ENCODE measurements around the gene BEST1.
"Not testable (repeated sequence)": the region's sequence is repeated elsewhere in the genome, so short reads cannot be mapped to it uniquely, and the experiment has no call there.

The BEST1 gene

DNA sequence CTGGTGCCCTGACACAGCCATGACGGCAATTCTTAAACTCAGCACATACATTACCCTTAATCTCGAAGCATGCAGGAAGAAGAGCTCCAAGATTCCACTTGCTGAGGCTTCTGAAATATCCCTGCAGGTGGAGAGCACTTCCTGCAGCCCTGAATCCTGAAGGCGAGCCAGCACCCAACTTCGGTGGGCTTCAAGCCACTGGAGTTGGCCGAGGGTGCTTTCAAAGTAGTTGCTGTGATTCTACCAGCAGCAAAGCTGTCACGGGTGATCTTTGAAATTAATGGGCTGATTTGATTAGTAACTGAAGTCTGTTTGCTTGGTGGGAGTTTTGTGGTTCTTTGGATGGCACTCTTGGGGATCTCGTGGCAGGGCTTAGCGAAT lies 26.3 kb downstream of the BEST1 start:
- DNase-seq (ENCODE audit: low read depth in 2 of 2), result no peak

- no peak for DNase-seq (ENCODE audit: low read depth in 2 of 2)
Measured at GRCh38 chr11:61976813-61977475, 26.8 kb downstream of the BEST1 start.

DNA sequence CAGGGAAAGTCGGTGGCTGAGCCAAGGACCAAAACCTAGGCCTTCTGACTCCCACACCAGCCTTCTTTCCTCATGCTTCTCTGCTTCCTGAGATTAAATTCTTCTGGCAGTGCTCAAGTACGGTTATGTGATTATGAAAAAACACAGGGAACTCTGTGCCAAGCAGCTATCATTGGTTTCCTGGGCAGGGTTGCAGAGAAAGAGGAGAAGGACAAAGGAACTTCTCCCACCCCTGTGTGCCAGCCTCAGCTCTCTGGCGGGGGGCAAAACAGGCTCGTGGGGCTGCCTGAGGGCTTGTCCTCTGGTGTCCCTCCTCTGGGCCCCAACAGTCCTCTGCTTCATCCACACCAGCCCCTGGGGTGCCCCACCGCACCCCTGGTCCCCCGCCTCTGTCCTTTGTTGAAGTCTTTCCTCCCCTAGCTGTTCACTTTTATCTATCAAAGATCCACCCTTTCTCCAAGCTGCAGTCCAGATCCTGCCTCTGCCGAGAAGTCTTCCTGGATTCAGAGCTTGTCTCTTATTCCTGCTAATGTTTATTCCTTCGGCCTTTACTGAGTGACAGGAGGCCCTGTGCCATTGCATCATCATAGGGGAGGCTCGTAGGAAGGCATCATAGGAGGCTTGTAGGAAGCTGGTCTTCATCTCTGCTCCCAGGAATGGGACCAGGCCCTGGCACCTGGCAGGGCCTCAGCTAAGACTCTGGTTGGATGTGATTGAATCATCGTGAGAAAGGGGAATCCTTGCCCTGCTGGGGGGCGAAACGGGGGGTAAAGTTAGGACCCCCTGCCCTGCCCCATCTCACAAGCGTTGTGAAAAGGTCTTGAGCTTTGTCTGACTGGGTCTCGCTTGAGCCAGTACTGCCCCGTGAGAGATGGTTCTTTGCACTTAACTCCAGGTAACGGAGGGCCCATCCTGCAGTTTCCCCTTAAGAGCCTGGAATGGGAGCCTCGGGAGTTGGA lies 28.8 kb downstream of the BEST1 start:
- DNase-seq (ENCODE audit: low read depth in 2 of 2), result no peak

DNA sequence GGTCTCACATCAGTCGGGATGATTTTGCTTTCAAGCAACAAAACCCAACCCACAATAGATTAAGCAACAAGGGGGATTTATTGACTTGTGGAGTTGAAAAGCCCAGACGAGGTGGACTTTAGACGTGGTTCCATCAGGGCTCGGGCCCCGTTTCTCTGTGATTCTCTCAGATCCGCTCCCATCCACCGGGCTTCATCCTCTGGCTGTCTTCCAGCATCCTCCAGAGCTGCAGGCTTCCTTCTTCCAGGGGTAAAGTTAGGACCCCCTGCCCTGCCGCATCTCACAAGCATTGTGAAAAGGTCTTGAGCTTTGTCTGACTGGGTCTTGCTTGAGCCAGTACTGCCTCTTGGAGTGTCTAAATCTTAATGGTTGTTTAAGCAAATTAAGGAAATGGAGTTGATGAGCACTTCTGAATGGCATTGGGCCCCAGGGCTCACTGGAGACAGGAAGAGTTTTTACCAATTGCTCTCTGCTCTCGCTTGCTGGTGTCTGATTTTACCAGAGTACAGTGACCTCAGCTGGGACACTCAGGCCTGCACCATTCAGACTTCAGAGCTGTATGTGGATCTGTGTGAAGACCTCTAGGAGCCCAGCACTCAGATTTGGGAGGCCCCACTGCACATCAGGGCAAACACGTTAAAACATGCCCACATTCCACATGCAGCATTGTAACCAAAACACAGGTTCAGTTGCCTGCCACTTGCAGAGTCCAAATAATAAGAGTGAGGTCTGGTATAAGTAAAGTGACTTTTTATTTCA lies 30.8 kb downstream of the BEST1 start:
- DNase-seq (ENCODE audit: low read depth in 2 of 2), result no peak

GRCh38 chr11:61983419-61983818 lies 33.3 kb downstream of the BEST1 start:
- no peak for DNase-seq (ENCODE audit: low read depth in 2 of 2)

- no peak for DNase-seq (ENCODE audit: low read depth in 2 of 2)
Measured at GRCh38 chr11:61985869-61986268, 35.7 kb downstream of the BEST1 start.

GRCh38 chr11:61994981-61995380 lies 44.8 kb downstream of the BEST1 start:
- DNase-seq (ENCODE audit: low read depth in 2 of 2), result no peak

DNA sequence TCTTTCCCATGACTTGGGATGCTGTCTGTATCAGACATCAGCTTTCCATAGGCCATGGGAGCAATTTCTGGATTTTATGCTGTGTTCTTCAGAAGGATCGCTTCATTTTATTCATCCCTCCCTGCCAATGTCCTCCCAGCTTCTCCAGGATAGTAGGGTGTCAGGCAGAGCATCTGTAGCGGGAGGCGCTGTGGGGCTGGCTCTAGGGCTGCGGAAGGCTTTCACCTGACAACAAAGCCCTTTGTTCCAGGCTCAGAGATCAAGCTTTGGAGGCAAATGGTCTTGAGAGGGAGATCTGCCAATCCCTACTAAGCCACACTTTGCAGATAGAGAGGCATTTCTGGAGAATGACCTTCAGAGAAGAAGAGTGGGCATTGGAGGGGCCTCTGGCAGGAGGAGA lies 46.8 kb downstream of the BEST1 start:
- DNase-seq (ENCODE audit: low read depth in 2 of 2), result no peak

DNA sequence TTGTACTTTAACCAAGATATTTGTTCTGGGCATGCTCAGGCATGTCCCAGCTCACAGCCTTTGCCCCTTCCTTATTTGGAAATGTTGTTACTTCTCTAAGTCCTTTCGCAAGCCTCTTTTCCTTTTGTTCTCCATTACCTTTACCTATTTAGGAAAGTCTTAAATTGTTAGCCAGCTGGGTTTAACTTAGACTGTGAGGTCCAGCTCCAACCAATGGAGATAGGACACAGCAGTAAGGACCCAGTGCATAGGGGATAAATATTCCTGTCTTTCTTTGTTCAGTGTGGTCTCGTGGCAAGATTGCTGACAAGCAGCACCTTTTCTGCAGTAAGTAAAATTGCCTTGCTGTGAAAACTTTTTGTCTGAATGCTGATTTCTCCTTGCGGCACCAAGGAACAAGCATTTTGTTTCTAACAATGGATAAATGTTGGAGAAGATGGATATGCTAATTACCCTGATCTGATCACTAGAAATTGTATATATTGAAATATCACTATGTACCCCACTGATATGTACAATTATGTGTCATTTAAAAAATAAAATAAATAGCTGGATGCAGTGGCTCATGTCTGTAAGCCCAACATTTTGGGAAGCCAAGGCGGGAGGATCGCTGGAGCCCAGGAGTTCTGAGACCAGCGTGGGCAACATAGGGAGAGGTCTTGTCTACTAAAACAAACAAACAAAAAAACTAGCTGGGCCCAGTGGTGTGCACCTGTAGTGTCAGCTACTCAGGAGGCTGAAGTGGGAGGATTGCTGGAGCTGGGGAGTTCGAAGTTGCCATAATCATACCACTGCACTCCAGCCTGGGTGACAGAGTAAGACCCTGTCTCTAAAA lies 49.2 kb downstream of the BEST1 start:
- DNase-seq (ENCODE audit: low read depth in 2 of 2), result no peak

DNA sequence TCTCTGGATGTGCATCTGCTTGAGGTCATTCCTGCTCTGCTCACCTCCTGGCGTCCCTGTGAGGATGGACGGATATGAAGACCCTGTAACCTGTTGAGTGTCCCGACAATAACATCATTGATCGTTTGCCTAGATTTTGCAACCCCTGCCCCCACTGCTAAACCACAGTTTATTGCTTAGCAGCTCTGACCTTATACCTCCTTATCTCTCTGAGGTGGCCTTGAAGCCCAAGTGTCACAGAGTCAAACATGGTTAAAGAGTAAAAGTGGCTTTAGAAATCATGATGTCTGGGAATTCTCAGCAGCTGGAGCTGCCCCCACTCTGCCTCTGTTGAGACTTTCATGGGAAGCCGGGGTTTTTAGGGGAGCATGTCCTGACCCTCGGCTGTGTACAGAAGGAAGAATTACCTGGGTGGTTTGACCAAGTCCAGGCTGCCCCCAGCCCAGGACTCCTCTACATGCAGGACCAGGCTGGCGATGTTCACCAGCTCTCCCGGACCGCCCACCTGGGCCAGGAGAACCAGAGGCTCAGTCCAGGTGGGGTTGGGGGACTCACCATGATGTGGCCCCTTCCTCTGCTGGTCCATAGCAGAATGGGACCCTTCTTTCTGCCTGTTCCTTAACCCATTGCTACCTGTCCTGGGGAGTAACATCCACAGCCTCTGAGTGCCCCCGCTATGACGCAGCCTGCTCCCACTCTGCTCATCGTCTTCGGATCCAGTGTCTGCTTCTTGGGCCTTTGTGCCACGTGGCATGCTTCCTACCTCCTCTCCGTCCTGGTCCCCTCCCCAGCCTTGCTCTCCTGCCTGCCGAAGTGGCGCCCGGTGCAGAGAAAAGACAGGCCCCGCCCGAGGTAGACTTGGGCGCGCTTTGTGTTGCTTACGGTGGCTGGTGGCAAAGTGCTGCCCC lies 50.6 kb downstream of the BEST1 start:
- DNase-seq (ENCODE audit: low read depth in 2 of 2), result no peak

GRCh38 chr11:62001450-62002191 lies 51.5 kb downstream of the BEST1 start:
- no peak for DNase-seq (ENCODE audit: low read depth in 2 of 2)

DNA sequence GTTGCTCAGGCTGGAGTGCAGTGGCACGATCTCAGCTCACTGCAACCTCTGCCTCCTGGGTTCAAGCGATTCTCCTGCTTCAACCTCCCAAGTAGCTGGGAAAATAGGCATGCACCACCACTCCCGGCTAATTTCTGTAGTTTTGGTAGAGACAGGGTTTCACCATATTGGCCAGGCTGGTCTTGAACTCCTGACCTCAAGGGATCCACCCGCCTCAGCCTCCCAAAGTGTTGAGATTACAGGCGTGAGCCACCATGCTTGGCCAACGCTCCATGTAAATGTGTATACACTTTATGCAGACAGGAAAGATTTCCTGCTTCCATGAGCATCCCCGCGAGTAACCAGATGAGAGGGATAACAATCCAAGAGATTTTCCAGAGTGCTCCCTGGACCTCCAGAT lies 52.1 kb downstream of the BEST1 start:
- DNase-seq (ENCODE audit: low read depth in 2 of 2), result not testable (repeated sequence)

GRCh38 chr11:62004473-62004872 lies 54.3 kb downstream of the BEST1 start:
- DNase-seq (ENCODE audit: low read depth in 2 of 2), result no peak

DNA sequence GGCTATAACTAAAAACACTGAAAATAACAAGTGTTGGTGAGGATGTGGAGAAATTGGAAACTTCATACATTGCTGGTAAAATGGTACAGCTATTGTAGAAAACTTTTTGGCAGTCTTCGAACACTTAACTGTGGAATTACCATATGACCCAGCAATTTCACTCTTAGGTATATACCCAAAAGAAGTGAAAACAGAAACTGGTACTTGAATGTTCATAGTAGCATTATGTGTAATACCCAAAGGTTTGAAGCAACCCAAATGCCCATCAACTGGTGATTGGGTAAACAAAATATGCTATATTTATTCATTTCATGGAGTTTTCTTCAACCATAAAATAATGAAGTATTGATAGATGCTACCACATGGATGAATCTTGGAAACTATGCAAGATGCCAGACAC lies 58.0 kb downstream of the BEST1 start:
- DNase-seq (ENCODE audit: low read depth in 2 of 2), result no peak

GRCh38 chr11:62010935-62011528 lies 60.9 kb downstream of the BEST1 start:
- no peak for DNase-seq (ENCODE audit: low read depth in 2 of 2)

DNA sequence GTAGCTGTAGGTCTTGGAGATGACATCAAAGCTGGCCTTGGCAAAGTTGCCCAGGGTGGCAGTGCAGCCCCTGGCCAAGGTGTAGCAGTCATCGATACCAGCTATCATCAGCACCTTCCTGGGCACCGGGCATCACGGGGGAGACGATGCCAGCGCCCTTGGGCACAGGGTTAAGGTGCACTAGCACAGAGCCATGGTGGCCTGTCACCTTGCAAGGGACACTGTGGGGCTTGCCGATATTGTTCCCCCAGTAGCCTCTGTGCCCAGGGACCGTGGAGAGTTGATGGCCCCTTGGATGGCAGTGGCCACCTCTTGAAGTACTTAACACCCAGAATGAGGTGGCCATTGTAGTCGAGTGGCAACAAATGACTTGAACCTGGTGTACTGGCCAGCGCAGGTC lies 61.7 kb downstream of the BEST1 start:
- DNase-seq (ENCODE audit: low read depth in 2 of 2), result no peak

DNA sequence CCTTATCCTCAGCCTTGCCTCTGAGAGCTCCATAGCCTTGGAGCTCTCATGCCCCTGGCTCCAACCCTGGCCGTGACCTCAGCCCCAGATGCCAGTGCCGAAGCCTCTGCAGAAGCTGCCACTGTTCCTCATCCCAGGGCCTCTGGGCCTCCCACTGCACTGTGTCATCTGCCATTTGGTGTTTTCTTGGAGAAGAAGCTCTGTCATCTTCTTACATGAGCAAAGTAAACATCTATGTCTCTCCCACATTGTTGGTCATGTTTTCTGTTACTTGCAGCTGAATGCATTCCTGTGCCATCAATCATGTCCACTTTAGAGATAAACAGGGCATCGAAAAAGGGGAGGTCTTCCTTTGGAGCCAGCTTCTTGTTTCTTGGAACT lies 62.3 kb downstream of the BEST1 start:
- DNase-seq (ENCODE audit: low read depth in 2 of 2), result no peak

GRCh38 chr11:62012832-62013461 lies 62.8 kb downstream of the BEST1 start:
- no peak for DNase-seq (ENCODE audit: low read depth in 2 of 2)
